ENCODE measurements around the gene KNDC1.
"Not testable (repeated sequence)": the region's sequence is repeated elsewhere in the genome, so short reads cannot be mapped to it uniquely, and the experiment has no call there.

The KNDC1 gene

GRCh38 chr10:133162178-133162909 is 2.3 kb downstream of the KNDC1 start:
- DNase-seq: peak in 32 of 51 donors; percentile 23 to 87 (median 66)

DNA sequence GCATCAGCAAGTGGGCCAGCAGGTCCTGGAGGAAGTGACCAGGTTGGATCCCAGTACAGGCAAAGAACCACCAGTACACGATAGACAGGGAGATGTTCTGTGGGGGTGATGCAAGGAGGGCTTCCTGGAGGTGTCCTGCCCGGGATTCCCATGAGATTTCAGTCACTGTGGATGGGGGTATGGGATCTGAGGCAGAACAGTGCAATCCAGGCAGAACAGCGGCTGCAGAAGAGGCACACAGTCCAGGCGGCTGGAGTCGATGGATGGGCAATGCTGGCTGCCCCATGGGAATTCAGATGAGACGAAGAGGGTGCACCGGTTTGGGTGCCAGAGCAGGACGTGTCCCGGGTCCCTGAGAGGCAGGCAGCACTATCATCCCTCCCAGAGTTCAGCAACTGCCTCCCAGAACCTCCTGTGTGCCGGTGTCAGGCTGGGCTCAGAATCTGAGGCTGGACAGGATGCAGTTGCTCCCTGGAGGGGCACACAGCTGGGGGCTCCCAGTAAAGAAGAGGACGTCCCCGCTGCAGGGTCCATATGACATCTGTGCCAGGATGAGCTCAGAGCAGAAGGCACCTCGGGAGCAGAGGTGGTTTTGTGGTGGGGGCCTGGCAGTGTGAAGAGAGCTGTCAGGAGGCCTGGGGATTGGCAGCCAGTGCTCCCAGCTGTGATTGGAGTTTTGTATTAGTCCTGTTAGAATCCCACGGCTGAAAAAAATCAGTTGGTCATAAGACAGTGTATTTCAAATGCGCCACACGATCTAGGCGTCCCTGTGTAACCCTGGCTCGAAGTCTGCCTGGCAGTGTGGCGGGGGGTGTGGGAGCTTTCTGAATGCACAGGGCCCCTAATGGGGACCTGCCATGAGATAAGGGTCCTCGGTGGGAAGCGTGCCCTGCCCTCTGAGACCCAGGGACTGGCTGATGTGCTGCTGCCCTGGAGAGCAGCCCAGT is 3.2 kb downstream of the KNDC1 start:
- peak in 13 of 51 donors; percentile 16 to 55 (median 42) for DNase-seq

DNA sequence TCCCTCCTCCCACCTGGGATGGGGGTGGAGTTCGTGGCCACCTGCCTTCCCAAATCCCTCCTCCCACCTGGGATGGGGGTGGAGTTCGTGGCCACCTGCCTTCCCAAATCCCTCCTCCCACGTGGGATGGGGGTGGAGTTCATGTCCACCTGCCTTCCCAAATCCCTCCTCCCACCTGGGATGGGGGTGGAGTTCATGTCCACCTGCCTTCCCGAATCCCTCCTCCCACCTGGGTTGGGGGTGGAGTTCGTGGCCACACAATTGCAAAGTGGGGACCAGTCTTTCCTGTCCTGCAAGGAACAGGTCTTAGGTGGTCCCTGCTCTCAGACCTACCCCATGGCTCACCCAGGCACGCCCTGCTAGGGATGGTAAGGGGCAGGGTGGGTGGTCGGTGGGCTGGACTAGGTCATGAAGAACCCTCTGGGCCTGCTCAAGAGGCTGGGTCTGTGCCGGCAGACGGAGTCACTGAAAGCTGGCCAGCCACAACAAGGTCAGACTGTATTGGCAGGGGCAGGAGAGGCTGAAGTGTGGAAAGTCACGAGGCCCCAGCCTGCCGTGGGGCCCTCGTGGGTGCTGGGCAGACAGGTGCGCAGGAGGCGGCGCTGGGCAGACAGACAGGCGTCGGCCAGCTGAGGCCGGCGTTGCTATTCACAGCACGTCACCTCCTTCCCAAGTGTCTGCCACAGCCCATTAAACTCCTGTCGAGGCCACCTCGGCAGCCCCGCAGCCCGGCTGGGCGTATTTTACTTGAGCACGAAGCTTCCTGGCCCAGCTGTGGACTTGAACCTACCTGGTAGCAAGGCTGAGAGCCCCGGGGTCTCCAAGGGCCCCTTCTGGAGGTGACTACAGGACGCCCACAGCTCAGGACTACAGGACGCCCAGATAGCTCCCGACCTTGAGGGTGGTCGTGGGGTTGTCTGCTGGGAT is 4.1 kb downstream of the KNDC1 start:
- peak in 9 of 51 donors; percentile 28 to 61 (median 48) for DNase-seq

DNA sequence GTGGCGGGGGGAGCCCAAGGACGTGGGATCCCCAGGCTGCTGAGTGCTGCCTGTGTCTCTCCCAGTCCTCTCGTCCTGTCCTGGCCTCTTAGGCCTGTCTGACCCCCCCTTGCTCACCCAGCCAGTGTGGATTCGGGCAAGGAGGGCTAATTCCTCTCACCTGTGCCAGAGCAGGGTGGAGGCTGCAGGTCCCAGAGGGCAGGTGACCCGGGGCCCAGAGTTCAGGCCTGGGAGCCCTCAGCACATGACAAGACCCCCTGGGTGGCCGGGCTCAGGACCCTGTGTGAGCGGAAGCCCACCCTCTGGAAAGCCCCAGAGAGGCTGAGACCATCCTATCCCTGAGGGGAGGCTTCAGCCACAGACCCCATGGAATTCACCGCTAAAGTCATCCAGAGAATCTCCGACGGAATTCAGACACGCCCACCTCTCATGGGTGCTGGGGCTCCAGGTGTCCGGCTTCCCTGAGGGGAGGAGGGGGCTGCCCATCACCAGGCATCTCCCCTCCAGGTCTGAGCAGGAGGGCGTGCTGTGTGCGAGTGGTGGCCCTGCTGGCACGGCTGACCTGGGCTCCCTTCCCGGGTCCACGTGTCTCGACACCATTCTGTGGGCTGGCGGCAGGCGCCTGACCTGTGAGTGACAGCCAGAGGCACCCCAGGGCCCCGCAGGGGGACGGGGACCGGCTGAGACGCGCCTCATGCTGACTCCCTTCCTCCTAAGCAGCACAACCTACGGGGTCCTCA is 5.0 kb downstream of the KNDC1 start:
- no peak for DNase-seq

GRCh38 chr10:133165556-133166503 is 5.8 kb downstream of the KNDC1 start:
- DNase-seq: no peak

GRCh38 chr10:133166504-133166827 is 6.4 kb downstream of the KNDC1 start:
- no peak for DNase-seq

- DNase-seq: peak in 32 of 51 donors; percentile 26 to 85 (median 67)
Observed at GRCh38 chr10:133166828-133167692, 7.0 kb downstream of the KNDC1 start.

DNA sequence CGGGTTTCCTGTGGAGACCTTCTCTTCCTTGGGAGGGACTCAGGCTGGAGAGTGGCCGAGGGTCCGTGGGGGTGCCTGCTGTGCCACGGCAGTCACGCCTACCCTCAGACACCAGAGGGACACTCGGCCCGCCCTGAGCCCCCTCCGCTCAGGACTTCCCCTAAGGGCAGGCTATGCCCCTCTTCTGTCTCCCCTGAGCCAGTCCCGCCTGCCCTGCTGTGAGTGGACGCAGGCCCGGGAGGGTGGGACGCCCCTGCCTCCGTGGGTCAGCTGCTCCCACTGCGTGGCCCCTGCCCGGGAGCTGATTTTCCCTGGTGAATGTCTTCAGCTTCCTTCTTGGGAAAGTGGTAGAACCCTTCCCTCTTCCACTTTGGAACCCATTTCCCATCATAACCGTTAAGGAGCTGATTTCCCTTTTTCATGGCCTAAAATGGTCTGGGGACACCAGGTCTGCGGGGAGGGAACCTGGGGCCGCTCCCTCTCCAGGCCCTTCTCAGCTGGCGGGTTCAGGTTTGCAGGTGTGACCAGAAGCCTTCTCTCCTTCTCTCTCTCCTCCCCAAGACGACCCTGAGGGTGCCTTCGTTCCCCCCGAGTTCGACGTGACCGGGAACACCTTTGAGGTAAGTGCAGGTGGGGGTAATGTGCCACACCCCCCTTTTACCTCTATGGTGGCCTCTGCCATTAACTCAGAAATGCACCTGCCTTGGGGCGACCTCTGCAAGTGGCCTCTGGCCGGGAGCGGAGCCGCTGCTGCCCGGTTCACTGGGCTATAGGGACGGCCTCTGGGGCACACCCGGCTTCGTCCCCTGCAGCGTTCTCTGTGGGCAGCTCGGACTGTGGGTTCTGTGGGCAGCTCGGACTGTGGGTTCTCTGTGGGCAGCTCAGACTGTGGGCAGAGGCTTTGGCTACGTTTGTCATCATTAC is 7.9 kb downstream of the KNDC1 start:
- DNase-seq: no peak

- no peak for DNase-seq
Observed at GRCh38 chr10:133168617-133169031, 8.6 kb downstream of the KNDC1 start.

DNA sequence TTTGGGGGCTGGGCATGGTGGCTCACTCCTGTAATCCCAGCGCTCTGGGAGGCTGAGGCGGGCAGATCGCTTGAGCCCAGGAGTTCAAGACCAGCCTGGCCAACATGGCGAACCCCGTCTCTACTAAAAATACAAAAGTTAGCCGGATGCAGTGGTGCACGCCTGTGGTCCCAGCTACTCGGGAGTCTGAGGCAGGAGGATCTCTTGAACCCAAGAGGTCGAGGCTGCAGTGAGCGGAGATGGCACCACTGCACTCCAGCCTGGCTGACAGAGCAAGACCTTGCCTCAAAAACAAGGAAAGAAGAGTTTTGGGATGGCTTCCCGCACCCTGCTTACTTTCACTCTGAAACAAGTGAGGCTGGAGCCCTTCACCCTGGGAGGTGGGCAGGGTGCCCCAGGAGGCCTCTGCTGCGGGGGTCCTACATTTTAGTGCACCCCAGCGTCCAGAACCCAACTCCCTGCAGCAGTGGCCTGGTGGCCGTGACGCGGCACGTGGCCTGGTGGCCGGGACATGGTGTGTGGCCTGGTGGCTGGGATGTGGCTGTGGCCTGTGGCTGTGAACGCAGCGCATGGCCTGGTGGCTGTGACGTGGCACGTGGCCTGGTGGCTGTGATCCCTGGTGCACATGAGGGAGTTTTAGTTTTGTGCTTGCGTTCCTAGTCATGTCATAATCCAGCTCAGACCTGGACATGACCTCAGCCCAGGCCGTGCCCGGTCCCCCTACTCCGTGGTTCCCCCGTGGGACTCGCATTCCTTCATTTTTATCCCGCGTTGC is 9.3 kb downstream of the KNDC1 start:
- DNase-seq: no peak

- no peak for DNase-seq
Observed at GRCh38 chr10:133170092-133170491, 10.1 kb downstream of the KNDC1 start.

- no peak for DNase-seq
Observed at GRCh38 chr10:133173860-133174640, 14.0 kb downstream of the KNDC1 start.

DNA sequence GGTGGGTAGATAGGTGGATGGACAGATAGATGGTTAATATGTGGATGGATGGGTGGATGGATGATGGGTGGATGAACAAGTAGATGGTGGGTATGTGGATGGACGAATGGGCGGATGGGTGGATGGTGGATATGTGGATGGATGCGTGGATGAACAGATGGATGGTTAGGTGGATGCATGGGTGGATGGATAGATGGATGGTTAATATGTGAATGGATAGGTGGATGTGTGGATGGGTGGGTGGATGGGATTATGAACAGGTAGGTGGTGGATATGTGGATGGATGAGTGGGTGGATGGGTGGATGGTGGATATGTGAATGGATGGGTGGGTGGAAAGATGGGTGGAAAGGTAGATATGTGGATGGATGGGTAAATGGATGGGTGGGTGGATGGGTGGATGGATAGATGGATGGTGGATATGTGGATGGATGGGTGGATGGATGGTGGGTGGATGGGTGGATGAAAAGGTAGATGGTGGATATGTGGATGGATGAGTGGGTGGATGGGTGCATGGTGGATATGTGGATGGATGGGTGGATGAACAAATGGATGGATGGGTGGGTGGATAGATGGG is 14.8 kb downstream of the KNDC1 start:
- DNase-seq: no peak

DNA sequence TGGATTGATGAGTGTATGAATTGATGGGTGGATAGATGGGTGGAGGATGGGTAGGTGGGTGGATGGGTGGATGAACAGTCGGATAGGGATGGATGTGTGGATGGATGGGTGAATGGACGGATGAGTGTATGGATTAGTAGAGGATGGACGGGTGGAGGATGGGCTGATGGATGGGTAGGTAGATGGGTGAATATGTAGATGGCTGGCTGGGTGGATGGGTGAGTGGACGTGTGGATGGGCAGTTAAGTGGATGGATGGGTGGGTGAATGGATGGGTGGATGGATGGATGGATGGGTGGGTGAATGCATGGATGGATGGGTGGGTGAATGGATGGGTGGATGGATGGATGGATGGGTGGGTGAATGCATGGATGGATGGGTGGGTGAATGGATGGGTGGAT is 15.6 kb downstream of the KNDC1 start:
- DNase-seq: not testable (repeated sequence)

- no peak for DNase-seq
Observed at GRCh38 chr10:133176546-133176945, 16.5 kb downstream of the KNDC1 start.

Data from hypothalamus (tissue), 51 donors.